NB4 (cell line): Measurements from ENCODE around the gene UBALD1.

Experiments
- MYC ChIP-seq: IDR thresholded peaks from 2 replicates; pipeline ENCODE4 v1.6.1; 2011; ENCODE audit warnings: low read depth, low read length
- POLR2A ChIP-seq: IDR thresholded peaks from 2 replicates; pipeline ENCODE4 v1.6.1; 2011; ENCODE audit warnings: mild to moderate bottlenecking; ENCODE audit not compliant: insufficient read length; ENCODE audit errors: extremely low read depth
- TF ChIP-seq, protein P1 (sequence below): IDR thresholded peaks from 2 replicates; pipeline ENCODE4 v1.6.1; 2011; ENCODE audit warnings: low read depth, low read length
- TF ChIP-seq, protein P2 (sequence below): IDR thresholded peaks from one replicate; pipeline ENCODE4 v1.5.1; 2012; ENCODE audit warnings: low read depth, low read length

GRCh38 chr16:4611337-4612021 is 3.2 kb downstream of the UBALD1 start:
- TF ChIP-seq, protein P1, sequence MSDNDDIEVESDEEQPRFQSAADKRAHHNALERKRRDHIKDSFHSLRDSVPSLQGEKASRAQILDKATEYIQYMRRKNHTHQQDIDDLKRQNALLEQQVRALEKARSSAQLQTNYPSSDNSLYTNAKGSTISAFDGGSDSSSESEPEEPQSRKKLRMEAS, result no peak
- TF ChIP-seq, protein P2, sequence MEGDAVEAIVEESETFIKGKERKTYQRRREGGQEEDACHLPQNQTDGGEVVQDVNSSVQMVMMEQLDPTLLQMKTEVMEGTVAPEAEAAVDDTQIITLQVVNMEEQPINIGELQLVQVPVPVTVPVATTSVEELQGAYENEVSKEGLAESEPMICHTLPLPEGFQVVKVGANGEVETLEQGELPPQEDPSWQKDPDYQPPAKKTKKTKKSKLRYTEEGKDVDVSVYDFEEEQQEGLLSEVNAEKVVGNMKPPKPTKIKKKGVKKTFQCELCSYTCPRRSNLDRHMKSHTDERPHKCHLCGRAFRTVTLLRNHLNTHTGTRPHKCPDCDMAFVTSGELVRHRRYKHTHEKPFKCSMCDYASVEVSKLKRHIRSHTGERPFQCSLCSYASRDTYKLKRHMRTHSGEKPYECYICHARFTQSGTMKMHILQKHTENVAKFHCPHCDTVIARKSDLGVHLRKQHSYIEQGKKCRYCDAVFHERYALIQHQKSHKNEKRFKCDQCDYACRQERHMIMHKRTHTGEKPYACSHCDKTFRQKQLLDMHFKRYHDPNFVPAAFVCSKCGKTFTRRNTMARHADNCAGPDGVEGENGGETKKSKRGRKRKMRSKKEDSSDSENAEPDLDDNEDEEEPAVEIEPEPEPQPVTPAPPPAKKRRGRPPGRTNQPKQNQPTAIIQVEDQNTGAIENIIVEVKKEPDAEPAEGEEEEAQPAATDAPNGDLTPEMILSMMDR, result no peak
- TF ChIP-seq POLR2A (no peak), MYC (no peak)
